H9 (cell line): Measurements from ENCODE around the gene CXCL14. TPM values are rescaled to one million over a fixed set of nuclear protein-coding genes. Genes with fewer than 3 reads are reported as not detected.

Source experiments
- DNase-seq: peaks from one replicate; pipeline ENCODE4 v3.0.0-alpha.2; 2017
- H2AFZ ChIP-seq: one replicate; pipeline ENCODE4 v1.6.1; 2013; ENCODE audit warnings: mild to moderate bottlenecking, low read length, control low read depth, moderate library complexity
- H2AK5ac ChIP-seq: 2 replicates; pipeline ENCODE4 v1.6.1; 2013; ENCODE audit warnings: low read length, control low read depth, mixed read lengths; ENCODE audit not compliant: insufficient read length
- H2BK120ac ChIP-seq: one replicate; pipeline ENCODE4 v1.6.1; 2013; ENCODE audit warnings: low read depth, mild to moderate bottlenecking, low read length, control low read depth, inconsistent platforms; ENCODE audit not compliant: poor library complexity, severe bottlenecking
- H2BK12ac ChIP-seq: 2 replicates; pipeline ENCODE4 v1.6.1; 2013; ENCODE audit warnings: low read length, control low read depth, mixed read lengths, low read depth; ENCODE audit not compliant: insufficient read length
- H2BK15ac ChIP-seq: 2 replicates; pipeline ENCODE4 v1.6.1; 2013; ENCODE audit warnings: low read depth, low read length, control low read depth
- H2BK20ac ChIP-seq: one replicate; pipeline ENCODE4 v1.6.1; 2013; ENCODE audit warnings: low read depth, mild to moderate bottlenecking, low read length, control low read depth, inconsistent platforms; ENCODE audit not compliant: poor library complexity, severe bottlenecking
- H2BK5ac ChIP-seq: 2 replicates; pipeline ENCODE4 v1.6.1; 2013; ENCODE audit warnings: low read length, control low read depth, mixed read lengths; ENCODE audit not compliant: insufficient read length
- H3K14ac ChIP-seq: 2 replicates; pipeline ENCODE4 v1.6.1; 2013; ENCODE audit warnings: low read length, control low read depth; ENCODE audit not compliant: insufficient read depth
- H3K18ac ChIP-seq: 2 replicates; pipeline ENCODE4 v1.6.1; 2013; ENCODE audit warnings: low read depth, mild to moderate bottlenecking, mixed read lengths, low read length, control low read depth; ENCODE audit not compliant: insufficient read length
- H3K23ac ChIP-seq: 2 replicates; pipeline ENCODE4 v1.6.1; 2013; ENCODE audit warnings: low read length, control low read depth, mixed read lengths, low read depth; ENCODE audit not compliant: insufficient read length
- H3K23me2 ChIP-seq: 2 replicates; pipeline ENCODE4 v1.6.1; 2013; ENCODE audit warnings: low read depth, mild to moderate bottlenecking, mixed read lengths, low read length, control low read depth; ENCODE audit not compliant: insufficient read length, poor library complexity, severe bottlenecking
- H3K27ac ChIP-seq: 2 replicates; pipeline ENCODE4 v1.5.1; 2013; ENCODE audit warnings: low read length, control low read depth, mixed read lengths, low read depth; ENCODE audit not compliant: insufficient read length
- H3K27me3 ChIP-seq: 2 replicates; pipeline ENCODE4 v1.6.1; 2013; ENCODE audit warnings: low read length, control low read depth, inconsistent platforms; ENCODE audit not compliant: insufficient read depth
- H3K4ac ChIP-seq: 2 replicates; pipeline ENCODE4 v1.6.1; 2013; ENCODE audit warnings: low read depth, mild to moderate bottlenecking, control low read depth, inconsistent platforms, low read length, moderate library complexity
- H3K4me1 ChIP-seq: 2 replicates; pipeline ENCODE4 v1.6.1; 2013; ENCODE audit warnings: low read length, control low read depth, inconsistent platforms; ENCODE audit not compliant: insufficient read depth
- H3K4me2 ChIP-seq: 2 replicates; pipeline ENCODE4 v1.6.1; 2013; ENCODE audit warnings: low read length, control low read depth, mixed read lengths; ENCODE audit not compliant: insufficient read length, insufficient read depth
- H3K56ac ChIP-seq: 2 replicates; pipeline ENCODE4 v1.6.1; 2013; ENCODE audit warnings: low read depth, mild to moderate bottlenecking, mixed read lengths, low read length, control low read depth; ENCODE audit not compliant: insufficient read length
- H3K79me1 ChIP-seq: 2 replicates; pipeline ENCODE4 v1.6.1; 2013; ENCODE audit warnings: low read depth, mild to moderate bottlenecking, moderate library complexity, low read length, control low read depth, inconsistent platforms; ENCODE audit not compliant: insufficient read depth, poor library complexity, severe bottlenecking
- H3K79me2 ChIP-seq: 2 replicates; pipeline ENCODE4 v1.6.1; 2013; ENCODE audit warnings: low read length, control low read depth, inconsistent platforms; ENCODE audit not compliant: insufficient read depth
- H3K9ac ChIP-seq: 2 replicates; pipeline ENCODE4 v1.6.1; 2013; ENCODE audit warnings: low read length, control low read depth, mixed read lengths; ENCODE audit not compliant: insufficient read length; ENCODE audit errors: extremely low read depth
- H3K9me3 ChIP-seq: one replicate; pipeline ENCODE4 v1.6.1; 2013; ENCODE audit warnings: low read depth, low read length, inconsistent platforms; ENCODE audit not compliant: control insufficient read depth
- H3T11ph ChIP-seq: one replicate; pipeline ENCODE4 v1.6.1; 2013; ENCODE audit warnings: mild to moderate bottlenecking, low read length, control low read depth, inconsistent platforms
- H4K20me1 ChIP-seq: one replicate; pipeline ENCODE4 v1.6.1; 2013; ENCODE audit not compliant: control insufficient read depth, insufficient read length, insufficient read depth
- H4K5ac ChIP-seq: 2 replicates; pipeline ENCODE4 v1.6.1; 2013; ENCODE audit warnings: low read depth, mild to moderate bottlenecking, mixed read lengths, low read length, control low read depth; ENCODE audit not compliant: insufficient read length
- H4K8ac ChIP-seq: replicated peaks from 2 replicates; pipeline ENCODE4 v1.6.1; 2013; ENCODE audit warnings: low read length, control low read depth, mixed read lengths, low read depth; ENCODE audit not compliant: insufficient read length
- H4K91ac ChIP-seq: 2 replicates; pipeline ENCODE4 v1.6.1; 2013; ENCODE audit warnings: low read depth, mild to moderate bottlenecking, moderate library complexity, mixed read lengths, low read length, control low read depth; ENCODE audit not compliant: insufficient read length
- H3K27ac Mint-ChIP-seq, 3 experiments: 2 replicates in 2 of 3; 3 replicates in 1 of 3; pipeline ENCODE4 v1.8.0; 2020 to 2021; ENCODE audit warnings: mixed read lengths in 3 of 3, mild to moderate bottlenecking in 1 of 3, moderate library complexity in 1 of 3
- H3K27me3 Mint-ChIP-seq: 2 replicates; pipeline ENCODE4 v1.8.0; 2021; ENCODE audit warnings: low read depth, mild to moderate bottlenecking, moderate library complexity, mixed read lengths
- H3K36me3 Mint-ChIP-seq, 3 experiments: 2 replicates in 2 of 3; 3 replicates in 1 of 3; pipeline ENCODE4 v1.8.0; 2020 to 2021; ENCODE audit warnings: low read depth in 3 of 3, mixed read lengths in 3 of 3; ENCODE audit not compliant: insufficient read depth in 1 of 3
- H3K4me1 Mint-ChIP-seq, 2 experiments: 2 replicates each; pipeline ENCODE4 v1.8.0; 2020; ENCODE audit warnings: mixed read lengths in 2 of 2
- H3K4me3 Mint-ChIP-seq, 2 experiments: 2 replicates in 1 of 2; 3 replicates in 1 of 2; pipeline ENCODE4 v1.8.0; 2020 to 2021; ENCODE audit warnings: mild to moderate bottlenecking in 2 of 2, mixed read lengths in 2 of 2, moderate library complexity in 1 of 2
- H3K9me3 Mint-ChIP-seq, 2 experiments: 2 replicates in 1 of 2; 3 replicates in 1 of 2; pipeline ENCODE4 v1.8.0; 2020; ENCODE audit warnings: mild to moderate bottlenecking in 2 of 2, mixed read lengths in 2 of 2, moderate library complexity in 1 of 2
- CTCF ChIP-seq: fragments of 200-600 bp; sonication (generic); conservative IDR thresholded peaks from 3 replicates; pipeline ENCODE4 v1.8.0; 2021; ENCODE audit warnings: antibody characterized with exemption, mild to moderate bottlenecking
- WGBS: extraction: QIAGEN DNeasy Blood & Tissue Kit; methylation state at CpG from one replicate; pipeline ENCODE4 v1.1.7; 2013; ENCODE audit warnings: missing lambda C conversion rate, low lambda C conversion rate, mixed read lengths; ENCODE audit not compliant: insufficient read length; ENCODE audit errors: extremely low coverage; 5-methylcytosine and 5-hydroxymethylcytosine counted together
- total RNA-seq: library from RNA; stranded (reverse); gene quantifications from 2 replicates; pipeline ENCODE4 v1.2.1, GENCODE V29; 2021

CXCL14 gene
- total RNA-seq, 1 experiment from 2014 or later, result 1.1 TPM

- Histone ChIP-seq H3K23ac (no peak overlapping the region), H3K27me3 (no peaks in the 10 kb centered on the region), H2BK20ac (no peak overlapping the region), H3K14ac (no peak overlapping the region), H4K8ac (no peak overlapping the region), H3K4me2 (no peak overlapping the region), H3K56ac (no peak overlapping the region), H4K91ac (no peak overlapping the region), H2AK5ac (no peak overlapping the region), H3K4me1 (peaks cover 10% of the 10 kb centered on the region; the same call in 1 of the 2 replicates), H2BK15ac (no peak overlapping the region), H2AFZ (no peak overlapping the region), H3K9ac (no peak overlapping the region), H2BK120ac (no peak overlapping the region), H4K5ac (no peak overlapping the region), H4K20me1 (no peaks in the 10 kb centered on the region), H3K9me3 (no peaks in the 10 kb centered on the region), H3K79me1 (no peaks in the 10 kb centered on the region), H2BK12ac (no peak overlapping the region), H3K18ac (no peak overlapping the region), H3K4ac (no peak overlapping the region), H3K27ac (no peak overlapping the region), H3T11ph (no peak overlapping the region), H3K23me2 (no peaks in the 10 kb centered on the region), H2BK5ac (no peak overlapping the region), H3K79me2 (no peaks in the 10 kb centered on the region)
- Mint-ChIP-seq H3K36me3 (no peaks in the 10 kb centered on the region), H3K4me1 (peaks cover 28 to 42% of the 10 kb centered on the region in 2 experiments), H3K27ac (no peak overlapping the region), H3K4me3 (no peak overlapping the region), H3K27me3 (peaks cover 38% of the 10 kb centered on the region), H3K9me3 (no peaks in the 10 kb centered on the region)
- no peak for DNase-seq
- WGBS, result no CpG with 5 or more reads among the region's 4 CpGs
- TF ChIP-seq CTCF, result no peak
These were observed 11.1 kb downstream of the CXCL14 start for GRCh38 chr5:135567661-135568060.
